ENCODE results near the gene TMEM150B.

DNA sequence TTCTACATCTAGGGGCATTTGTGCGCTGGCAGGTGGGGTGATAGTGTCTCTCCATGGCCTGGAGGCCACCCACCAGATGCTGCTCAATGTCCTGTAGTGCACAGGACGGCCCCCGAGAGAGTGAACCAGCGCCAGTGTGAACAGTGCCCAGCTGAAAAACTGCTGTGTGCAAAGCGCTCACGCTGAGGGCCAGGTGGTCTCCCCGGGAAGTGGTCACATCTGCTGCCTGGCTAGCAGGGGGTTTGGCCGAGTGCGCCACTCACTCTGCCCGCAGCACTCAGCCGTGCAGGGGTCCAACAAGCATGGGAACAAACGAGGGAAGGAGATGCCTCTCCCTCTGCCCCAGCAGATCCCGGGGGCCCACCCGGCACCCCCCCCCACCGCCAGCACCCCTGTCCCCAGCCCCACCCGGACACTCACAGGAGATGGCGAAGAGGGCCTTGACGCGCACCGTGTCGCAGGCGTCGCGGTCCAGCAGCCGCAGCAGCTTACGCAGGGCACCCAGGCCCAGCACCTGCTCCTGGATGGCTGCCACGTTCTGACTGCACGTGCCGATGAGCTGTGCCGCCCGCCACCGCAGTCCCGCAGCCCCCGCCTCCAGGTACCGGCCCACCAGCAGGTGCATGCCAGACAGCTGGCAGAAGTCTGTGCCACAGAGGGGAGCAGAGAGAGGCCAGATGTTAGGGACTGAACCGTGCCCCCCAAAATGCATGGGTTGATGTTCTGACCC, 51.0 kb downstream of the TMEM150B start:
- TF ChIP-seq EZH2 (IDR thresholded peaks at IDR 0.05; ENCODE audit: borderline replicate concordance, low read depth, low read length, poor library complexity, severe bottlenecking), result no peak
- TF ChIP-seq, protein P1, sequence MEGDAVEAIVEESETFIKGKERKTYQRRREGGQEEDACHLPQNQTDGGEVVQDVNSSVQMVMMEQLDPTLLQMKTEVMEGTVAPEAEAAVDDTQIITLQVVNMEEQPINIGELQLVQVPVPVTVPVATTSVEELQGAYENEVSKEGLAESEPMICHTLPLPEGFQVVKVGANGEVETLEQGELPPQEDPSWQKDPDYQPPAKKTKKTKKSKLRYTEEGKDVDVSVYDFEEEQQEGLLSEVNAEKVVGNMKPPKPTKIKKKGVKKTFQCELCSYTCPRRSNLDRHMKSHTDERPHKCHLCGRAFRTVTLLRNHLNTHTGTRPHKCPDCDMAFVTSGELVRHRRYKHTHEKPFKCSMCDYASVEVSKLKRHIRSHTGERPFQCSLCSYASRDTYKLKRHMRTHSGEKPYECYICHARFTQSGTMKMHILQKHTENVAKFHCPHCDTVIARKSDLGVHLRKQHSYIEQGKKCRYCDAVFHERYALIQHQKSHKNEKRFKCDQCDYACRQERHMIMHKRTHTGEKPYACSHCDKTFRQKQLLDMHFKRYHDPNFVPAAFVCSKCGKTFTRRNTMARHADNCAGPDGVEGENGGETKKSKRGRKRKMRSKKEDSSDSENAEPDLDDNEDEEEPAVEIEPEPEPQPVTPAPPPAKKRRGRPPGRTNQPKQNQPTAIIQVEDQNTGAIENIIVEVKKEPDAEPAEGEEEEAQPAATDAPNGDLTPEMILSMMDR (conservative IDR thresholded peaks at IDR 0.05; ENCODE audit: low read depth, low read length), result no peak

Data from A673 (cell line).